HCT116 (cell line): ENCODE measurements around the gene SERINC5. TPM values are rescaled to one million over a fixed set of nuclear protein-coding genes. Genes with fewer than 3 reads are reported as not detected.

Source experiments
- ATAC-seq: fragments of 200-7000 bp; cut with Tn5 transposase; 2 replicates; pipeline ENCODE4 v1.9.1; 2020; ENCODE audit warnings: mild to moderate bottlenecking, moderate library complexity
- BruUV-seq: library from RNA; stranded (reverse); fragments of 400-500 nt; replicated peaks from 2 replicates; lab custom pipeline; 2021; lab: Mats Ljungman, UMichigan
- CTCF ChIA-PET: fragments of 300-600 bp; sonication (Branson Sonifier 250); formaldehyde crosslinking; loops from one replicate; lab custom pipeline; 2021; ENCODE audit warnings: antibody characterized with exemption; lab: Charles Lee
- POLR2A ChIA-PET: fragments of 300-600, 350-600 bp; sonication (Branson Sonifier 250); formaldehyde crosslinking; loops from one replicate; lab custom pipeline; 2021; ENCODE audit warnings: antibody characterized with exemption; lab: Charles Lee
- RAD21 ChIA-PET, 2 experiments: fragments of 300-600 bp; sonication (Branson Sonifier 250); formaldehyde crosslinking; loops; one replicate each; lab custom pipeline; 2023; ENCODE audit warnings: low total read pairs in 2 of 2; ENCODE audit not compliant: uncharacterized antibody in 2 of 2, unreplicated experiment in 2 of 2, low non-redundant PET in 1 of 2; lab: Charles Lee
- DNase-seq: peaks from one replicate; pipeline ENCODE4 v3.0.0-alpha.2; 2010; ENCODE audit warnings: low read depth, low spot score
- H2AFZ ChIP-seq: fragments of 200-600 bp; shearing (Covaris generic), sonication (generic); 2 replicates; pipeline ENCODE4 v1.6.1; 2017; ENCODE audit warnings: low read depth, mixed run types, mixed read lengths, antibody characterized with exemption, low read length; ENCODE audit not compliant: poor library complexity, severe bottlenecking
- H3K27ac ChIP-seq: 2 replicates; pipeline ENCODE4 v1.5.1; 2012; ENCODE audit warnings: low read depth, low read length
- H3K27me3 ChIP-seq: fragments of 200-600 bp; sonication (generic); 2 replicates; pipeline ENCODE4 v1.6.1; 2016; ENCODE audit warnings: mixed run types, low read length, mixed read lengths; ENCODE audit not compliant: insufficient read depth
- H3K36me3 ChIP-seq, 2 experiments: fragments of 200-500 bp in 1 of 2; fragments of 200-600 bp in 1 of 2; sonication (Bioruptor generic) in 1 of 2; sonication (generic) in 1 of 2; 2 replicates each; pipeline versions ENCODE4 v1.5.1 to v1.6.1; 2014 to 2016; ENCODE audit warnings: low read length in 2 of 2, inconsistent platforms in 1 of 2, mixed read lengths in 1 of 2, mixed run types in 1 of 2; ENCODE audit not compliant: insufficient read depth in 2 of 2, control insufficient read depth in 1 of 2
- H3K4me1 ChIP-seq, 2 experiments: fragments of 200-600 bp in 1 of 2; sonication (generic) in 1 of 2; 2 replicates each; pipeline versions ENCODE4 v1.5.1 to v1.6.1; 2012 to 2017; ENCODE audit warnings: low read length in 2 of 2, inconsistent platforms in 1 of 2, mild to moderate bottlenecking in 1 of 2, mixed read lengths in 1 of 2, mixed run types in 1 of 2, moderate library complexity in 1 of 2; ENCODE audit not compliant: insufficient read depth in 2 of 2, control insufficient read depth in 1 of 2
- H3K4me2 ChIP-seq: fragments of 200-600 bp; sonication (generic); 2 replicates; pipeline ENCODE4 v1.6.1; 2017; ENCODE audit warnings: mixed run types, low read length, mixed read lengths
- H3K4me3 ChIP-seq, 2 experiments: fragments of 200-600 bp in 1 of 2; sonication (generic) in 1 of 2; replicated peaks in 1 of 2; 2 replicates each; pipeline ENCODE4 v1.5.1; 2011 to 2016; ENCODE audit warnings: low read length in 2 of 2, control low read depth in 1 of 2, low read depth in 1 of 2, mild to moderate bottlenecking in 1 of 2, mixed read lengths in 1 of 2, mixed run types in 1 of 2
- H3K79me2 ChIP-seq: fragments of 200-600 bp; sonication (generic); 2 replicates; pipeline ENCODE4 v1.6.1; 2017; ENCODE audit warnings: mild to moderate bottlenecking, mixed run types, low read length, moderate library complexity, mixed read lengths; ENCODE audit not compliant: insufficient read depth
- H3K9ac ChIP-seq: fragments of 200-600 bp; sonication (generic); 2 replicates; pipeline ENCODE4 v1.6.1; 2016; ENCODE audit warnings: low read length, mixed read lengths
- H3K9me2 ChIP-seq: fragments of 200-600 bp; sonication (generic), shearing (Covaris generic); 2 replicates; pipeline ENCODE4 v1.6.1; 2017; ENCODE audit warnings: mixed run types, mild to moderate bottlenecking, moderate library complexity; ENCODE audit not compliant: insufficient read depth
- H3K9me3 ChIP-seq, 2 experiments: fragments of 200-500 bp in 1 of 2; fragments of 200-600 bp in 1 of 2; sonication (Bioruptor generic) in 1 of 2; sonication (generic) in 1 of 2; 2 replicates each; pipeline ENCODE4 v1.6.1; 2014 to 2017; ENCODE audit warnings: low read length in 2 of 2, mixed read lengths in 2 of 2, inconsistent platforms in 1 of 2, low read depth in 1 of 2, mild to moderate bottlenecking in 1 of 2, mixed run types in 1 of 2, moderate library complexity in 1 of 2; ENCODE audit not compliant: control insufficient read depth in 1 of 2, insufficient read depth in 1 of 2
- H4K20me1 ChIP-seq: fragments of 200-600 bp; sonication (generic), shearing (Covaris generic); 2 replicates; pipeline ENCODE4 v1.6.1; 2017; ENCODE audit warnings: mixed run types, mild to moderate bottlenecking, moderate library complexity; ENCODE audit not compliant: insufficient read depth
- ATF3 ChIP-seq: IDR thresholded peaks from 2 replicates; pipeline ENCODE4 v1.6.1; 2012
- CBX3 ChIP-seq: IDR thresholded peaks from 2 replicates; pipeline ENCODE4 v1.6.1; 2012; ENCODE audit warnings: low read depth
- CEBPB ChIP-seq: IDR thresholded peaks from 2 replicates; pipeline ENCODE4 v1.6.1; 2012; ENCODE audit warnings: low read depth
- CTCF ChIP-seq, 3 experiments: fragments of 200-600 bp in 1 of 3; sonication (generic) in 1 of 3; IDR thresholded peaks in 2 of 3; conservative IDR thresholded peaks in 1 of 3; 2 replicates each; pipeline ENCODE4 v1.5.1; 2012 to 2017; ENCODE audit warnings: low read depth in 2 of 3, low read length in 2 of 3, antibody characterized with exemption in 1 of 3, borderline replicate concordance in 1 of 3, control low read depth in 1 of 3, mild to moderate bottlenecking in 1 of 3, mixed read lengths in 1 of 3, mixed run types in 1 of 3, moderate library complexity in 1 of 3; ENCODE audit not compliant: insufficient read depth in 1 of 3
- ELF1 ChIP-seq: IDR thresholded peaks from 2 replicates; pipeline ENCODE4 v1.6.1; 2012; ENCODE audit warnings: low read depth, borderline replicate concordance
- EZH2 ChIP-seq: fragments of 200-600 bp; sonication (generic); IDR thresholded peaks from 2 replicates; pipeline ENCODE4 v1.6.1; 2017; ENCODE audit warnings: antibody characterized with exemption, mixed run types
- EZH2phosphoT487 ChIP-seq: fragments of 200-600 bp; IDR thresholded peaks from 2 replicates; pipeline ENCODE4 v1.6.1; 2018; ENCODE audit warnings: antibody characterized with exemption, borderline replicate concordance
- FOSL1 ChIP-seq: IDR thresholded peaks from 2 replicates; pipeline ENCODE4 v1.6.1; 2012; ENCODE audit warnings: low read depth
- JUND ChIP-seq: IDR thresholded peaks from 2 replicates; pipeline ENCODE4 v1.6.1; 2012
- POLR2A ChIP-seq: IDR thresholded peaks from 2 replicates; pipeline ENCODE4 v1.7.0; 2011; ENCODE audit warnings: borderline replicate concordance; ENCODE audit not compliant: insufficient read depth, insufficient read length; ENCODE audit errors: extremely low read depth
- POLR2AphosphoS5 ChIP-seq: IDR thresholded peaks from 2 replicates; pipeline ENCODE4 v1.6.1; 2011; ENCODE audit warnings: mild to moderate bottlenecking, low read depth, low read length, moderate library complexity
- RAD21 ChIP-seq: IDR thresholded peaks from 2 replicates; pipeline ENCODE4 v1.6.1; 2012; ENCODE audit warnings: low read depth, mild to moderate bottlenecking
- REST ChIP-seq: IDR thresholded peaks from 2 replicates; pipeline ENCODE4 v1.6.1; 2012; ENCODE audit warnings: low read depth
- SP1 ChIP-seq: IDR thresholded peaks from 2 replicates; pipeline ENCODE4 v1.6.1; 2012; ENCODE audit warnings: low read depth
- YY1 ChIP-seq: IDR thresholded peaks from 2 replicates; pipeline ENCODE4 v1.6.1; 2011; ENCODE audit warnings: low read length, low read depth, moderate library complexity, mild to moderate bottlenecking; ENCODE audit not compliant: insufficient replicate concordance; ENCODE audit errors: extremely low read depth
- ZFX ChIP-seq: fragments of 450-650 bp; IDR thresholded peaks from 2 replicates; pipeline ENCODE4 v1.6.1; 2017
- intact Hi-C: fragments of 100-400 bp; cut with micrococcal nuclease; formaldehyde crosslinking; loops from 2 replicates; pipeline ENCODE4 v1.10.0; 2022
- total RNA-seq: library from RNA; stranded (reverse); gene quantifications from one replicate; pipeline ENCODE4 v1.2.1, GENCODE V29; 2021; ENCODE audit not compliant: unreplicated experiment

The SERINC5 gene
- total RNA-seq, 1 experiment from 2014 or later = 39.3 TPM

GRCh38 chr5:80159133-80159815, 96.6 kb downstream of the SERINC5 start:
- POLR2A ChIA-PET = no interaction called here
- CTCF ChIA-PET = no interaction called here
- no peaks in the 10 kb centered on the region for H4K20me1 ChIP-seq
- no peak overlapping the region for H3K9ac ChIP-seq
- no peaks in the 10 kb centered on the region for H3K9me2 ChIP-seq
- no peak for ATAC-seq
- no peak overlapping the region for H3K4me2 ChIP-seq
- H3K9me3 ChIP-seq = no peaks in the 10 kb centered on the region
- no peak for TF ChIP-seq EZH2
- TF ChIP-seq CBX3 = no peak
- no peak for TF ChIP-seq POLR2A
- no peak for TF ChIP-seq RAD21
- TF ChIP-seq JUND = no peak
- no peak for TF ChIP-seq POLR2AphosphoS5
- TF ChIP-seq EZH2phosphoT487 = no peak
- TF ChIP-seq ATF3 = no peak
- no peak for TF ChIP-seq CEBPB
- TF ChIP-seq, all 23 proteins: peak for 0
- Histone ChIP-seq H3K27me3 (no peaks in the 10 kb centered on the region), H3K4me3 (no peak overlapping the region), H3K27ac (no peak overlapping the region), H3K4me1 (no peaks in the 10 kb centered on the region), H3K36me3 (0 out of 4 replicates have a peak, but pooled peaks cover 0 to 2% of the 10 kb centered on the region in 2 experiments), H2AFZ (no peak overlapping the region), H3K79me2 (no peaks in the 10 kb centered on the region)
- BruUV-seq = no TSS peak
- no peak for DNase-seq
- RAD21 ChIA-PET = no interaction called here
- intact Hi-C loops = no loop called here

- 0 out of 4 replicates have a peak, but pooled peaks cover 0 to 2% of the 10 kb centered on the region in 2 experiments for H3K36me3 ChIP-seq
- H3K9me2 ChIP-seq = no peaks in the 10 kb centered on the region
- ChIA-PET CTCF (no interaction called here), RAD21 (no interaction called here), POLR2A (no interaction called here)
- no peak overlapping the region for H3K4me2 ChIP-seq
- intact Hi-C loops = no loop called here
- DNase-seq = no peak
- no peaks in the 10 kb centered on the region for H3K27me3 ChIP-seq
- H3K9me3 ChIP-seq = no peaks in the 10 kb centered on the region
- H3K79me2 ChIP-seq = no peaks in the 10 kb centered on the region
- H3K9ac ChIP-seq = no peak overlapping the region
- H2AFZ ChIP-seq = no peak overlapping the region
- no peak overlapping the region for H3K4me3 ChIP-seq
- no TSS peak for BruUV-seq
- ATAC-seq = no peak
- H4K20me1 ChIP-seq = no peaks in the 10 kb centered on the region
- H3K27ac ChIP-seq = no peak overlapping the region
- no peaks in the 10 kb centered on the region for H3K4me1 ChIP-seq
- TF ChIP-seq ELF1 (no peak), CTCF (IDR thresholded peaks at IDR 0.05 in 2 of 3, conservative IDR thresholded peaks at IDR 0.05 in 1 of 3; ENCODE audit: borderline replicate concordance in 1 of 3, insufficient read depth in 1 of 3, low read depth in 2 of 3, low read length in 2 of 3) (no peak), YY1 (no peak), SP1 (no peak), ZFX (no peak), FOSL1 (no peak), REST (no peak), ATF3 (no peak), CEBPB (no peak)
Observed at GRCh38 chr5:80156156-80156555, 99.7 kb downstream of the SERINC5 start.
